ENCODE data around the gene SLC26A2. TPM values are rescaled to one million over a fixed set of nuclear protein-coding genes. Genes with fewer than 3 reads are reported as not detected.
"Not testable (repeated sequence)": the region's sequence is repeated elsewhere in the genome, so short reads cannot be mapped to it uniquely, and the experiment has no call there.

SLC26A2 gene
- total RNA-seq, 4 donors from 2014 or later = 3.0 to 9.9 (median 6.9) TPM

- TF ChIP-seq POLR2A (IDR thresholded peaks at IDR 0.05) = no peak
- TF ChIP-seq, protein P1, sequence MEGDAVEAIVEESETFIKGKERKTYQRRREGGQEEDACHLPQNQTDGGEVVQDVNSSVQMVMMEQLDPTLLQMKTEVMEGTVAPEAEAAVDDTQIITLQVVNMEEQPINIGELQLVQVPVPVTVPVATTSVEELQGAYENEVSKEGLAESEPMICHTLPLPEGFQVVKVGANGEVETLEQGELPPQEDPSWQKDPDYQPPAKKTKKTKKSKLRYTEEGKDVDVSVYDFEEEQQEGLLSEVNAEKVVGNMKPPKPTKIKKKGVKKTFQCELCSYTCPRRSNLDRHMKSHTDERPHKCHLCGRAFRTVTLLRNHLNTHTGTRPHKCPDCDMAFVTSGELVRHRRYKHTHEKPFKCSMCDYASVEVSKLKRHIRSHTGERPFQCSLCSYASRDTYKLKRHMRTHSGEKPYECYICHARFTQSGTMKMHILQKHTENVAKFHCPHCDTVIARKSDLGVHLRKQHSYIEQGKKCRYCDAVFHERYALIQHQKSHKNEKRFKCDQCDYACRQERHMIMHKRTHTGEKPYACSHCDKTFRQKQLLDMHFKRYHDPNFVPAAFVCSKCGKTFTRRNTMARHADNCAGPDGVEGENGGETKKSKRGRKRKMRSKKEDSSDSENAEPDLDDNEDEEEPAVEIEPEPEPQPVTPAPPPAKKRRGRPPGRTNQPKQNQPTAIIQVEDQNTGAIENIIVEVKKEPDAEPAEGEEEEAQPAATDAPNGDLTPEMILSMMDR (IDR thresholded peaks at IDR 0.05 in 4 of 5, conservative IDR thresholded peaks at IDR 0.05 in 1 of 5) = no peak
- in situ Hi-C loops (cut with MboI; ENCODE audit: low sequenced_read_pairs in 4 of 4) (loop anchor here in 1 of 4 donors (25.0 kb wide), 1 partner anchor 186 kb away; no protein-coding TSS in a partner anchor), intact Hi-C loops (cut with DNase I; ENCODE audit: low total_unique reads) (no loop called here)
- no peak overlapping the region for H3K27ac ChIP-seq
- H3K4me1 ChIP-seq = peaks cover 39 to 41% of the 10 kb centered on the region in 2 donors
- DNase-seq (no peak), ATAC-seq (no peak)
- no peaks in the 10 kb centered on the region for H3K9me3 ChIP-seq
- no peaks in the 10 kb centered on the region for H3K27me3 ChIP-seq
- H3K36me3 ChIP-seq = peaks cover 0 to 65% of the 10 kb centered on the region in 2 donors
- H3K4me3 ChIP-seq = no peak overlapping the region
Observed at GRCh38 chr5:150026682-150027172, 66.2 kb downstream of the SLC26A2 start.

GRCh38 chr5:150028047-150028446 lies 67.5 kb downstream of the SLC26A2 start:
- H3K4me3 ChIP-seq; H3K27me3 ChIP-seq; H3K27ac ChIP-seq; DNase-seq; ATAC-seq; intact Hi-C loops (cut with DNase I; ENCODE audit: low total_unique reads); H3K9me3 ChIP-seq: not testable (repeated sequence)
- Histone ChIP-seq H3K36me3 (peaks cover 0 to 79% of the 10 kb centered on the region in 2 donors), H3K4me1 (peaks cover 32% of the 10 kb centered on the region in 2 donors)
- in situ Hi-C loops (cut with MboI; ENCODE audit: low sequenced_read_pairs in 4 of 4) = loop anchor here in 1 of 4 donors (25.0 kb wide), 1 partner anchor 184 kb away; no protein-coding TSS in a partner anchor

GRCh38 chr5:150033334-150033733 lies 72.8 kb downstream of the SLC26A2 start:
- DNase-seq = no peak
- no peak for ATAC-seq
- Histone ChIP-seq H3K4me3 (no peak overlapping the region), H3K27me3 (no peaks in the 10 kb centered on the region), H3K9me3 (no peaks in the 10 kb centered on the region), H3K36me3 (peaks cover 0 to 74% of the 10 kb centered on the region in 2 donors), H3K4me1 (peaks cover 20 to 27% of the 10 kb centered on the region in 2 donors), H3K27ac (no peak overlapping the region)
- in situ Hi-C loops (cut with MboI; ENCODE audit: low sequenced_read_pairs in 4 of 4) (loop anchor here in 1 of 4 donors (25.0 kb wide), 1 partner anchor 179 kb away; no protein-coding TSS in a partner anchor), intact Hi-C loops (cut with DNase I; ENCODE audit: low total_unique reads) (no loop called here)
- no peak for TF ChIP-seq POLR2A (IDR thresholded peaks at IDR 0.05)
- TF ChIP-seq, protein P1 (IDR thresholded peaks at IDR 0.05 in 4 of 5, conservative IDR thresholded peaks at IDR 0.05 in 1 of 5) = no peak

DNA sequence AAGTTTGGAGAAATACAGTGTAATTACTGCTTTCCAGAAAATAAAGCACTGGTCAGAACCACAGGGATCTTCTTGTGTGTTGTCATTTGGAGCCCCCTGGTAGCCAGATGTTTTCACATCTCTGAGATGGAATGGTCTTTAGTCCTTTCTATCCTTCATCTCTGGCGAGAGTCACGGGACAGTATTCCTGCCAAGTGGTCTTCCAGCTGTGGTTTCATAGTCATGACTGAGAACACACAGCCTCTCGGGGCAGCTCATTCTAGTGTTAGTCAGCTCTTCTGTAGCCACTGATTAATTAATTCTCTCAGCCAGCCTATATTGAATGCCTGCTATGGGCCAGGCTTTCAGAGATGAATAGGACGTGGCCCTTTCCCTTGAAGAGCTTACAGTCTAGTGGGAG lies 74.1 kb downstream of the SLC26A2 start:
- no peak for TF ChIP-seq POLR2A (IDR thresholded peaks at IDR 0.05)
- TF ChIP-seq, protein P1 (IDR thresholded peaks at IDR 0.05 in 4 of 5, conservative IDR thresholded peaks at IDR 0.05 in 1 of 5) = no peak
- in situ Hi-C loops (cut with MboI; ENCODE audit: low sequenced_read_pairs in 4 of 4) (loop anchor here in 1 of 4 donors (25.0 kb wide), 1 partner anchor 178 kb away; no protein-coding TSS in a partner anchor), intact Hi-C loops (cut with DNase I; ENCODE audit: low total_unique reads) (no loop called here)
- Histone ChIP-seq H3K27me3 (no peaks in the 10 kb centered on the region), H3K36me3 (peaks cover 0 to 72% of the 10 kb centered on the region in 2 donors), H3K4me1 (peaks cover 20 to 27% of the 10 kb centered on the region in 2 donors), H3K4me3 (no peak overlapping the region), H3K27ac (no peak overlapping the region), H3K9me3 (no peaks in the 10 kb centered on the region)
- ATAC-seq (peak in 1 of 2 donors; percentile 19), DNase-seq (no peak)

GRCh38 chr5:150035139-150035895 lies 74.8 kb downstream of the SLC26A2 start:
- Histone ChIP-seq H3K4me3 (no peak overlapping the region), H3K36me3 (peaks cover 0 to 72% of the 10 kb centered on the region in 2 donors), H3K9me3 (no peaks in the 10 kb centered on the region), H3K4me1 (peaks cover 17 to 23% of the 10 kb centered on the region in 2 donors), H3K27ac (peak overlapping the region in 1 of 4 donors; percentile 4), H3K27me3 (no peaks in the 10 kb centered on the region)
- in situ Hi-C loops (cut with MboI; ENCODE audit: low sequenced_read_pairs in 4 of 4) = loop anchor here in 1 of 4 donors (25.0 kb wide), 1 partner anchor 177 kb away; no protein-coding TSS in a partner anchor
- intact Hi-C loops (cut with DNase I; ENCODE audit: low total_unique reads) = no loop called here
- ATAC-seq (no peak), DNase-seq (no peak)
- TF ChIP-seq, protein P1 (IDR thresholded peaks at IDR 0.05 in 4 of 5, conservative IDR thresholded peaks at IDR 0.05 in 1 of 5) = no peak
